ENCODE measurements around the gene VTA1.

DNA sequence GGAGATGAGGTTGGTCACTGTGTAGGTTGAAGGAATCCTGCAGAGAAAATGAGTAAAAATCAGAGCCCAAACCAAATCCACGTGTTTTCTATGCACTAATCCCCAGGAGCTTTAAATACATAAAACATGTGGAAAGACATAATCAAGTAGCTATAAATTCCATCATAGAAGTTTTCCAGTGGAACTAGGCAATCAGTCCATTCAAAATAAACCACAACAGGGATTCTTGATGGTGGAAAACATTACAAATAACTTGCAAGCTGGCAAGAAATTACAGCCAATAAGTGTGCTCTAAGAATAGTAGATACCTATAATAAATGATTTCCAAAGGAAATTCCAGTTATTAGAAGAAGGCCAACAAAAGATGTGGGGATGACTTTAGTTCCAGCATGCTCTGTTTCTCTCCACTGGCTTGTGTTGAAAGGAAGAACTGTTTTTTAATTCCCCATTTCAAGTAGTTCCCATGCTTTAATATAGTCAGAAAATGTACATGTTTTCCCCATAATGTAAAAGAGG lies 104.9 kb downstream of the VTA1 start:
- TF ChIP-seq, protein P1, sequence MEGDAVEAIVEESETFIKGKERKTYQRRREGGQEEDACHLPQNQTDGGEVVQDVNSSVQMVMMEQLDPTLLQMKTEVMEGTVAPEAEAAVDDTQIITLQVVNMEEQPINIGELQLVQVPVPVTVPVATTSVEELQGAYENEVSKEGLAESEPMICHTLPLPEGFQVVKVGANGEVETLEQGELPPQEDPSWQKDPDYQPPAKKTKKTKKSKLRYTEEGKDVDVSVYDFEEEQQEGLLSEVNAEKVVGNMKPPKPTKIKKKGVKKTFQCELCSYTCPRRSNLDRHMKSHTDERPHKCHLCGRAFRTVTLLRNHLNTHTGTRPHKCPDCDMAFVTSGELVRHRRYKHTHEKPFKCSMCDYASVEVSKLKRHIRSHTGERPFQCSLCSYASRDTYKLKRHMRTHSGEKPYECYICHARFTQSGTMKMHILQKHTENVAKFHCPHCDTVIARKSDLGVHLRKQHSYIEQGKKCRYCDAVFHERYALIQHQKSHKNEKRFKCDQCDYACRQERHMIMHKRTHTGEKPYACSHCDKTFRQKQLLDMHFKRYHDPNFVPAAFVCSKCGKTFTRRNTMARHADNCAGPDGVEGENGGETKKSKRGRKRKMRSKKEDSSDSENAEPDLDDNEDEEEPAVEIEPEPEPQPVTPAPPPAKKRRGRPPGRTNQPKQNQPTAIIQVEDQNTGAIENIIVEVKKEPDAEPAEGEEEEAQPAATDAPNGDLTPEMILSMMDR (conservative IDR thresholded peaks at IDR 0.05; ENCODE audit: low read length) = no peak
- TF ChIP-seq EZH2phosphoT487 (IDR thresholded peaks at IDR 0.05; ENCODE audit: borderline replicate concordance, low read depth, low read length) = no peak
